GM23338 (cell line): ENCODE measurements around the gene ILF2.

Experiments
- CREB1 ChIP-seq: fragments of 250-450 bp; sonication (Bioruptor Pico); IDR thresholded peaks from 2 replicates; pipeline ENCODE4 v1.5.0; 2020; ENCODE audit warnings: low read depth, mild to moderate bottlenecking, moderate library complexity
- CTCF ChIP-seq, 2 experiments: fragments of 200-600 bp in 1 of 2; sonication (generic) in 1 of 2; conservative IDR thresholded peaks; 2 replicates each; pipeline versions ENCODE4 v1.5.1 to v1.6.1; 2016 to 2017; ENCODE audit warnings: antibody characterized with exemption in 2 of 2, low read depth in 2 of 2, mild to moderate bottlenecking in 2 of 2, moderate library complexity in 1 of 2
- ETS1 ChIP-seq: IDR thresholded peaks from 2 replicates; pipeline ENCODE4 v1.6.1; 2016; ENCODE audit warnings: antibody characterized with exemption
- EZH2 ChIP-seq: fragments of 200-600 bp; sonication (generic); IDR thresholded peaks from one replicate; pipeline ENCODE4 v1.8.0; 2017; ENCODE audit warnings: antibody characterized with exemption, mild to moderate bottlenecking, low read depth; ENCODE audit not compliant: unreplicated experiment
- EZH2phosphoT487 ChIP-seq: fragments of 200-600 bp; sonication (generic); IDR thresholded peaks from one replicate; pipeline ENCODE4 v1.8.1; 2018; ENCODE audit warnings: antibody characterized with exemption; ENCODE audit not compliant: unreplicated experiment
- JUNB ChIP-seq: IDR thresholded peaks from one replicate; pipeline ENCODE4 v1.6.1; 2016; ENCODE audit warnings: antibody characterized with exemption; ENCODE audit not compliant: unreplicated experiment
- NANOG ChIP-seq: IDR thresholded peaks from 2 replicates; pipeline ENCODE4 v1.6.1; 2016; ENCODE audit warnings: antibody characterized with exemption, borderline replicate concordance
- POLR2AphosphoS5 ChIP-seq: IDR thresholded peaks from 2 replicates; pipeline ENCODE4 v1.6.1; 2016; ENCODE audit warnings: antibody characterized with exemption, low read depth
- STAT1 ChIP-seq: IDR thresholded peaks from one replicate; pipeline ENCODE4 v1.6.1; 2016; ENCODE audit warnings: antibody characterized with exemption; ENCODE audit not compliant: unreplicated experiment
- ZNF114 ChIP-seq: fragments of 250-450 bp; sonication (Bioruptor Pico); IDR thresholded peaks from 2 replicates; pipeline ENCODE4 v1.5.0; 2020; ENCODE audit warnings: mild to moderate bottlenecking, moderate library complexity
- ZNF331 ChIP-seq: fragments of 250-450 bp; sonication (Bioruptor Pico); IDR thresholded peaks from 2 replicates; pipeline ENCODE4 v1.5.0; 2020; ENCODE audit warnings: low read depth, mild to moderate bottlenecking, moderate library complexity
- ZNF462 ChIP-seq: fragments of 250-450 bp; sonication (Bioruptor Pico); IDR thresholded peaks from 2 replicates; pipeline ENCODE4 v1.5.0; 2020; ENCODE audit warnings: mild to moderate bottlenecking, moderate library complexity
- TF ChIP-seq, protein P1 (sequence below): IDR thresholded peaks from one replicate; pipeline ENCODE4 v1.6.1; 2018; ENCODE audit warnings: antibody characterized with exemption; ENCODE audit not compliant: unreplicated experiment

GRCh38 chr1:153628638-153629342, 42.0 kb downstream of the ILF2 start:
- TF ChIP-seq CTCF (conservative IDR thresholded peaks at IDR 0.05; ENCODE audit: low read depth in 2 of 2) (no peak), EZH2 (no peak), POLR2AphosphoS5 (no peak), EZH2phosphoT487 (no peak), ZNF114 (CRISPR knock-in tag) (no peak), NANOG (no peak), ETS1 (no peak), JUNB (no peak), ZNF331 (no peak), CREB1 (CRISPR knock-in tag) (no peak), ZNF462 (no peak), STAT1 (no peak)
- TF ChIP-seq, protein P1, sequence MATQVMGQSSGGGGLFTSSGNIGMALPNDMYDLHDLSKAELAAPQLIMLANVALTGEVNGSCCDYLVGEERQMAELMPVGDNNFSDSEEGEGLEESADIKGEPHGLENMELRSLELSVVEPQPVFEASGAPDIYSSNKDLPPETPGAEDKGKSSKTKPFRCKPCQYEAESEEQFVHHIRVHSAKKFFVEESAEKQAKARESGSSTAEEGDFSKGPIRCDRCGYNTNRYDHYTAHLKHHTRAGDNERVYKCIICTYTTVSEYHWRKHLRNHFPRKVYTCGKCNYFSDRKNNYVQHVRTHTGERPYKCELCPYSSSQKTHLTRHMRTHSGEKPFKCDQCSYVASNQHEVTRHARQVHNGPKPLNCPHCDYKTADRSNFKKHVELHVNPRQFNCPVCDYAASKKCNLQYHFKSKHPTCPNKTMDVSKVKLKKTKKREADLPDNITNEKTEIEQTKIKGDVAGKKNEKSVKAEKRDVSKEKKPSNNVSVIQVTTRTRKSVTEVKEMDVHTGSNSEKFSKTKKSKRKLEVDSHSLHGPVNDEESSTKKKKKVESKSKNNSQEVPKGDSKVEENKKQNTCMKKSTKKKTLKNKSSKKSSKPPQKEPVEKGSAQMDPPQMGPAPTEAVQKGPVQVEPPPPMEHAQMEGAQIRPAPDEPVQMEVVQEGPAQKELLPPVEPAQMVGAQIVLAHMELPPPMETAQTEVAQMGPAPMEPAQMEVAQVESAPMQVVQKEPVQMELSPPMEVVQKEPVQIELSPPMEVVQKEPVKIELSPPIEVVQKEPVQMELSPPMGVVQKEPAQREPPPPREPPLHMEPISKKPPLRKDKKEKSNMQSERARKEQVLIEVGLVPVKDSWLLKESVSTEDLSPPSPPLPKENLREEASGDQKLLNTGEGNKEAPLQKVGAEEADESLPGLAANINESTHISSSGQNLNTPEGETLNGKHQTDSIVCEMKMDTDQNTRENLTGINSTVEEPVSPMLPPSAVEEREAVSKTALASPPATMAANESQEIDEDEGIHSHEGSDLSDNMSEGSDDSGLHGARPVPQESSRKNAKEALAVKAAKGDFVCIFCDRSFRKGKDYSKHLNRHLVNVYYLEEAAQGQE, result no peak
